HL-60 (cell line): ENCODE data around the gene SPRING1.

ENCODE experiments used
- DNase-seq, 2 experiments: peaks; one replicate each; pipeline ENCODE4 v3.0.0-alpha.2; 2010 to 2020; ENCODE audit warnings: low read depth in 1 of 2, low spot score in 1 of 2
- H3K27ac ChIP-seq: fragments of 250-450 bp; sonication (Bioruptor Pico); replicated peaks from 2 replicates; pipeline ENCODE4 v1.5.1; 2020; ENCODE audit warnings: mild to moderate bottlenecking, moderate library complexity
- H3K27me3 ChIP-seq: fragments of 250-450 bp; sonication (Bioruptor Pico); 2 replicates; pipeline ENCODE4 v1.5.1; 2021; ENCODE audit warnings: mild to moderate bottlenecking, moderate library complexity; ENCODE audit not compliant: insufficient read depth, poor library complexity, severe bottlenecking
- H3K4me3 ChIP-seq: replicated peaks from 2 replicates; pipeline ENCODE4 v1.5.1; 2011; ENCODE audit warnings: mild to moderate bottlenecking, control low read depth, low read length; ENCODE audit not compliant: insufficient read depth
- GABPA ChIP-seq: IDR thresholded peaks from 2 replicates; pipeline ENCODE4 v1.6.1; 2012; ENCODE audit warnings: low read depth
- POLR2AphosphoS5 ChIP-seq: IDR thresholded peaks from 2 replicates; pipeline ENCODE4 v1.6.1; 2012; ENCODE audit warnings: low read depth
- SPI1 ChIP-seq: IDR thresholded peaks from 2 replicates; pipeline ENCODE4 v1.6.1; 2012; ENCODE audit warnings: low read depth, mild to moderate bottlenecking, borderline replicate concordance
- TF ChIP-seq, protein P1 (sequence below): IDR thresholded peaks from 2 replicates; pipeline ENCODE4 v1.6.1; 2012; ENCODE audit warnings: low read depth; ENCODE audit not compliant: insufficient replicate concordance
- TF ChIP-seq, protein P2 (sequence below): IDR thresholded peaks from one replicate; pipeline ENCODE4 v1.5.1; 2011; ENCODE audit warnings: low read length, control low read depth, inconsistent platforms; ENCODE audit not compliant: insufficient read depth

SPRING1 gene

DNA sequence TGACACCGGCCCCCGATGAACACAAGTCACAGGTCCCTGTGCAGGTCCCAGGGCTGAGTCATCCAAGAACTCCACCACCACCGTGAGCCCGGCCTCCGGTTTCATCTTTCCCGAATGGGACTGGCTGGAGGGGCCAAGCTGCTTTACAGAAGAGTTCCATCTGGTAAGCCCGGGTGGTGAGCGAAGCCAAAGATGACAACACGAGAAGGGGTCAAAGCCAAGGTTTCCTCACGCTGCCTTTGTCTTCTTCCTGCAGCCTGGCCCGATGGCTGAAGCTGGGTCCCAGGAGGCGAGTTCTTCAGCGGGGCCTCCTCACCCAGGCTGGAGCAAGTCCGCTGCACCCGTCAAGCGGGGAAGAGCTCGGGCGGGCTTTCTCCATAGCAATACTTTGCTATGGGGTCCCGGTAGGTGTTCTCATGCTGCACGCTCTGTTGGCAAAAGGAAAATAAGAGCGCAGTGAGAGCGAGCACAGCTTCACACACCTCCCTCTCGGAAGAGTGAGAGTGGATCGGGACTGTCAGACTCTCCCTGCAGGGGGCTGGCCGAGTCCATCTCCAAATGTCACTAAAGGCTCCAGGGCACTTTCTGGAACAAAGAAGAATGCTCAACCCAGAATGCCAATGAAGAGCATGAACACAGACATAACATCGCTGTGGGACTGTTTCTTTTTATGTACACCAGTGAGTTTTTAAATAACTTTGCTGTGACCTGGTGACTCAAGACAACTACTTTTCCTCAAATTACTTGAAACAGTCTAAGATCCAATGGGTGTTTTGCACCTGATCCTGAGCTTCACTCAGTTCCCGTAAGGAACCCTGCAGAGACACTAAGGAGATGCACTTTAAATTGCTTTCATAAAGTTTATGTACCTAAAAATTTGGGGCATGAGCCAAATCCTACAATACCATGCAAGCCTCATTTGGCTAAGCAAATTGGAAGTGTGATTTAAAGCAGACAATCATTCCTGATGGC lies 20.1 kb downstream of the SPRING1 start:
- no peak overlapping the region for H3K27ac ChIP-seq
- TF ChIP-seq POLR2AphosphoS5 (no peak), SPI1 (no peak), GABPA (no peak)
- TF ChIP-seq, protein P1, sequence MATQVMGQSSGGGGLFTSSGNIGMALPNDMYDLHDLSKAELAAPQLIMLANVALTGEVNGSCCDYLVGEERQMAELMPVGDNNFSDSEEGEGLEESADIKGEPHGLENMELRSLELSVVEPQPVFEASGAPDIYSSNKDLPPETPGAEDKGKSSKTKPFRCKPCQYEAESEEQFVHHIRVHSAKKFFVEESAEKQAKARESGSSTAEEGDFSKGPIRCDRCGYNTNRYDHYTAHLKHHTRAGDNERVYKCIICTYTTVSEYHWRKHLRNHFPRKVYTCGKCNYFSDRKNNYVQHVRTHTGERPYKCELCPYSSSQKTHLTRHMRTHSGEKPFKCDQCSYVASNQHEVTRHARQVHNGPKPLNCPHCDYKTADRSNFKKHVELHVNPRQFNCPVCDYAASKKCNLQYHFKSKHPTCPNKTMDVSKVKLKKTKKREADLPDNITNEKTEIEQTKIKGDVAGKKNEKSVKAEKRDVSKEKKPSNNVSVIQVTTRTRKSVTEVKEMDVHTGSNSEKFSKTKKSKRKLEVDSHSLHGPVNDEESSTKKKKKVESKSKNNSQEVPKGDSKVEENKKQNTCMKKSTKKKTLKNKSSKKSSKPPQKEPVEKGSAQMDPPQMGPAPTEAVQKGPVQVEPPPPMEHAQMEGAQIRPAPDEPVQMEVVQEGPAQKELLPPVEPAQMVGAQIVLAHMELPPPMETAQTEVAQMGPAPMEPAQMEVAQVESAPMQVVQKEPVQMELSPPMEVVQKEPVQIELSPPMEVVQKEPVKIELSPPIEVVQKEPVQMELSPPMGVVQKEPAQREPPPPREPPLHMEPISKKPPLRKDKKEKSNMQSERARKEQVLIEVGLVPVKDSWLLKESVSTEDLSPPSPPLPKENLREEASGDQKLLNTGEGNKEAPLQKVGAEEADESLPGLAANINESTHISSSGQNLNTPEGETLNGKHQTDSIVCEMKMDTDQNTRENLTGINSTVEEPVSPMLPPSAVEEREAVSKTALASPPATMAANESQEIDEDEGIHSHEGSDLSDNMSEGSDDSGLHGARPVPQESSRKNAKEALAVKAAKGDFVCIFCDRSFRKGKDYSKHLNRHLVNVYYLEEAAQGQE = no peak
- TF ChIP-seq, protein P2, sequence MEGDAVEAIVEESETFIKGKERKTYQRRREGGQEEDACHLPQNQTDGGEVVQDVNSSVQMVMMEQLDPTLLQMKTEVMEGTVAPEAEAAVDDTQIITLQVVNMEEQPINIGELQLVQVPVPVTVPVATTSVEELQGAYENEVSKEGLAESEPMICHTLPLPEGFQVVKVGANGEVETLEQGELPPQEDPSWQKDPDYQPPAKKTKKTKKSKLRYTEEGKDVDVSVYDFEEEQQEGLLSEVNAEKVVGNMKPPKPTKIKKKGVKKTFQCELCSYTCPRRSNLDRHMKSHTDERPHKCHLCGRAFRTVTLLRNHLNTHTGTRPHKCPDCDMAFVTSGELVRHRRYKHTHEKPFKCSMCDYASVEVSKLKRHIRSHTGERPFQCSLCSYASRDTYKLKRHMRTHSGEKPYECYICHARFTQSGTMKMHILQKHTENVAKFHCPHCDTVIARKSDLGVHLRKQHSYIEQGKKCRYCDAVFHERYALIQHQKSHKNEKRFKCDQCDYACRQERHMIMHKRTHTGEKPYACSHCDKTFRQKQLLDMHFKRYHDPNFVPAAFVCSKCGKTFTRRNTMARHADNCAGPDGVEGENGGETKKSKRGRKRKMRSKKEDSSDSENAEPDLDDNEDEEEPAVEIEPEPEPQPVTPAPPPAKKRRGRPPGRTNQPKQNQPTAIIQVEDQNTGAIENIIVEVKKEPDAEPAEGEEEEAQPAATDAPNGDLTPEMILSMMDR = no peak
- no peaks in the 10 kb centered on the region for H3K27me3 ChIP-seq
- no peak for DNase-seq
- no peak overlapping the region for H3K4me3 ChIP-seq

DNA sequence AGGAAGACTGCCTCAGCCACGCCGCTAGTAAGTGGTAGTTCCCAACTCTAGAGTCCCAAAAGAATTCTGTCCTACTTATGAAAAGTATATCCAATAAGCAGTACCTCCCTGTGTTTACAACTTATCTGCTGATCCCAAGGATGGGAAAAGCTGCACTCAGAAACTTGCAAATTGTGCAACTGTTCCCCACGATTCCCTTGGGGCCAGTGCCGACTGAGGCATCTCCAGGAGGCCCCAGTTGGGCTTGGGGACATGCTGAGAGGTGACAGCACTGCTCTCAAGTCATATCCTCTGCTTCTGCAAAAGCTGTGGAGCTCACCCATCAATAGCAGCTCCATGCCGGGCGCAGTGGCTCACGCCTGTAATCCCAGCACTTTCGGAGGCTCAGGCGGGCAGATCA lies 23.7 kb downstream of the SPRING1 start:
- Histone ChIP-seq H3K27me3 (no peaks in the 10 kb centered on the region), H3K4me3 (no peak overlapping the region), H3K27ac (no peak overlapping the region)
- TF ChIP-seq, protein P2 = no peak
- TF ChIP-seq SPI1 (no peak), POLR2AphosphoS5 (no peak), GABPA (no peak)
- DNase-seq = no peak

DNA sequence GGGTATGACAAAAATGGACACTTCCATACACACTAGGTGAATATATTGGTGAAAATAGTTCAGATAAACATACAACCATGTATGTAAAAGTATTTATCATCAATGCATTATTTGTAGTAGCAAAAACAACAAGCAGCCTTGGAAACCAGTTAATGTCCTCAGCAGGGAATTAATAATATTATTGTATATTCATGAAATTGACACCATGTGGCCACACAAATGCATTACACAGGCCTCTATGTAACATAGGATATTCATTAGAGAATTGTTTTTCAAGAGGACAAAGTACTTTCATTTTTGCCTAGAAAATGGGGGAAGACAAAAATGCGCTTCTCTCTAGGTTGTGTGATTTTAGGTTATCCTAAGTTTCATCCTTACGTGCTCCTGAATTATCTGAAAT lies 24.3 kb downstream of the SPRING1 start:
- H3K27me3 ChIP-seq = no peaks in the 10 kb centered on the region
- TF ChIP-seq POLR2AphosphoS5 = no peak
- TF ChIP-seq, protein P1 = no peak
- no peak for TF ChIP-seq GABPA
- TF ChIP-seq, protein P2 = no peak
- TF ChIP-seq SPI1 = no peak
- no peak for DNase-seq
- no peak overlapping the region for H3K27ac ChIP-seq
- H3K4me3 ChIP-seq = no peak overlapping the region
